CD4-positive, alpha-beta T cell treated with Interferon gamma for 1 hour (primary cell): ENCODE measurements around the gene ERP44.
"Not testable (repeated sequence)": the region's sequence is repeated elsewhere in the genome, so short reads cannot be mapped to it uniquely, and the experiment has no call there.

Source experiments
- DNase-seq: peaks from one replicate; pipeline ENCODE4 v3.0.0-alpha.2; 2020

The ERP44 gene

GRCh38 chr9:99998866-99999265 is 99.9 kb downstream of the ERP44 start:
- no peak for DNase-seq

- no peak for DNase-seq
Observed at GRCh38 chr9:99998266-99998665, 100.5 kb downstream of the ERP44 start.

DNA sequence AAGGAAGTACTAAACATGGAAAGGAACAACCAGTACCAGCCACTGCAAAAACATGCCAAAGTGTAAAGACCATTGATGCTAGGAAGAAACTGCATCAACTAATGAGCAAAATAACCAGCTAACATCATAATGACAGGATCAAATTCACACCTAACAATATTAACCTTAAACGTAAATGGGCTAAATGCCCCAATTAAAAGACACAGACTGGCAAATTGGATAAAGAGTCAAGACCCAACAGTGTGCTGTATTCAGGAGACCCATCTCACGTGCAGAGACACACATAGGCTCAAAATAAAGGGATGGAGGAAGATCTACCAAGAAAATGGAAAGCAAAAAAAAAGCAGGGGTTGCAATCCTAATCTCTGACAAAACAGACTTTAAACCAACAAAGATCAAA is 108.3 kb downstream of the ERP44 start:
- DNase-seq, result not testable (repeated sequence)

GRCh38 chr9:99986642-99987041 is 112.2 kb downstream of the ERP44 start:
- no peak for DNase-seq

GRCh38 chr9:99980598-99980997 is 118.2 kb downstream of the ERP44 start:
- no peak for DNase-seq

DNA sequence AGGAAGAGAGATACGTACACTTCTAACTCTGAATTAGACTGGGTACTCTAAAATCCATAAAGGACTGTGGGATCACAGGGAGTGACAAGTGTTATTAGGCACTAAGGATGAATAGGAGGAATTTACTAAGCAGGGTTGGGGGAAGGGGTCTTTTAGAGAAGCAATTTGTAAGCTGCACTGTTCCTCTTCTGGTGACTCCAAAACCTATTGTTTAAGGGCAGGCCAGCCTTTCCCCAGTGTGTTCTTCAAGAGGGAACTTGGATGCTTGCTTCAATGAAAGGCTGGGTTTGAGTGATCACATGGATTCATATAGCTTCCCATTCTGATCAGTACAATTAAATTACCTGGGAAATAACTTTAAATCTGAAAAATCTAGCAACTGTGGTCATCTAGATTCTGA is 120.6 kb downstream of the ERP44 start:
- no peak for DNase-seq

DNA sequence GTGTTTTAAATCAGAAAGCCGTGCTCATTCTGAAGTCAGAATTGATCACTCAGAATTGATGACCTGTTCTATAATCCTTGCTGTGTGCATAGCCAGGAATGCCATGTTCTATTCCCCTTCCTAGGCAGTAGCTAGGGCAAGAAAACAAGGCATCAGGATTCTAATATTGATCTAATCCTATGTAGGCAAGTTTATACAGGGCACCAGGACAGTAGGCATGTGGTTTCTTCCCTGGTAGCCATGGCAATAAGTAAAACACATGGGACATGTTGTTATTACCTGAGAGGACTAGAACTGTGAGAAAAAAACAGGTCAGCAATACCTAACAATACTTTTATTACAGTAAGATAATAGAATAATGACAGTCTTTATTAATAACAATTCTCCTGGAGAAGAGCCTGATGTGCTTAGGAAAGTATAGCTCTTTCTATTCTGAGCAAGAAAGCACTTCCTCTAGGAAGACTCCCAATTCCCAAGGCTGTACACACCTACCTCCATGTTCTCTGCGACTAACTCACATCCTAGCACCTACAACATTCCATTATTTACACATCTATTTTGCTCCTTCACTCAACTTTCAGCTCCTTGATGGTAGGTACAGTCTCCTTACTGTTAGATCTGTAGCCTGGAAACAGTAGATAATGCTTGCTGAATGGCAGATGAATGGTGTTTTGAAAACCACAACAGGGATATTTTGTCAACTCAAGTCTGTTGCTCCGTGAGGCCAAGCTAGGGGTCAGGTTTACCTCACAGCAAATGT is 121.6 kb downstream of the ERP44 start:
- no peak for DNase-seq

DNA sequence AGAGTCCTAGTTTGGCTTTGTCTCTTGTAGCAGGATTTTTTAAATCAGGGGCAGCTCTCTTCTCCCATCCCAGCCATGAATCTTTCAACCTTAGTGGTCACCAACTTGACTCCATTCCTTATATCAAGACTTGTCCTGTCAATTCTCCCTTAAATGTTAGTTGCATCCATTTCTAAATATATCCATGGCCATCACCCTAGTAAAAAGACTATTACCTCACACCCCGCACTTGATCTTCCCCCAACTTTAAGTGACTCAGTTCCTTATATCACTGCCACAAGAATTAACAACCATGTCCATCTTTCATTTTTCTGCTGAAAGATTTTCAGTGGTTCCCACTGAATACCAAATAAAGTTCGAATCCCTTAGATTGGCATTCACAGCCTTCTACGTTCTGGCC is 125.3 kb downstream of the ERP44 start:
- DNase-seq, result no peak

- DNase-seq, result no peak
Observed at GRCh38 chr9:99971410-99971809, 127.4 kb downstream of the ERP44 start.

DNA sequence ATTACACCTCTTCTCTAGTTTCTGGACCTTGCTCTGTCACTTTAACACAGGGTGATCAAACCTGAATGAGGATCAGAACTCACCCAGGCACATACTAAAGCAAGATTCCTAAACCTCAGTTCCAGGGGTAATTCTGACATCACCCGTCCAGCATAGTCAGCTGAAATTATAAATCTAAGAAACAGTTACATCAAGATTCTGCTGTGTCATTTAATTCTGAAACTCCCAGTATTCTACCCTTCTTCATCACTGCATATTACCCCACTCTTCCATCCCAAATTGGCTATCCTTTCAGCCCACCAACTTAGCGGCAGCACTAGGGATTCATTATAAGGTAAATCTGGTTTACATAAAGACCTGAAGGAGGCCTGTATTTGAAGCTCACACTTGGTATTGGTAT is 128.3 kb downstream of the ERP44 start:
- DNase-seq, result no peak

DNA sequence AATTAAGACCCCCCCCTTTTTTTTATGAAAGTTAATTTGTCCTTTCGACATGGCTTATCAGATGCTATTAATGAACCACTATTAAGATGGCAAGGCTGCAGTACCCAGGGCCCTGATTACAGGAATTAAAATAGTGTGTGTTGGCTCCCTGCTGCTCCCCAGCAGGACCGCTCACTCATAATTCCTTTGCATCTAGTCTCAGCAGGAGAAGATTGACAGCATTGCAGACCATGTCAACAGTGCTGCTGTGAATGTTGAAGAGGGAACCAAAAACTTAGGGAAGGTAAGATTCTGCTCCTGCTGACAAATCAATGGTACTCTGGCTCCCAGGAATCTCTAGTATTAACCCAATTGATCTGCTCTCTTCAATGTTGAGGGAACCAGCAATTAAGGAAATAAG is 131.3 kb downstream of the ERP44 start:
- DNase-seq, result no peak

GRCh38 chr9:99966716-99967115 is 132.1 kb downstream of the ERP44 start:
- no peak for DNase-seq

- no peak for DNase-seq
Observed at GRCh38 chr9:99966001-99966400, 132.8 kb downstream of the ERP44 start.

DNA sequence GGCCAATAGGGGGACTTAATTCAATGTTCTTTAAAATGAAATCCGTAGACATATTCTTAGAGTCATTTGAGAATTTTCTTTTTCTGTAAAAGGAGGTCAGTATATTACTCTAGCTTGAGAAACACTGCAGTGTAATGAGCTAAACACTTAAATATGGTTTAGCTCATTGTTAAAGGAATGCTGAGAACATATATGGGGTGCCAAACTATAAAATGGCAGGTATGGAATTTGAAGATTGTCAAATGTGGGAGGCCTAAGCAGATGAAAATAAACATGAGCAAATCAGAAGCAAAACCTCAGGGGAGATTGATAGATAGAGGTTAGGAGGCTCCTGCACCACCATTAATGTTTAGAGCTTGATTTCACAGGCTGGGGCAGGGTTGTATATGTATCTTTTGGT is 134.5 kb downstream of the ERP44 start:
- DNase-seq, result no peak

DNA sequence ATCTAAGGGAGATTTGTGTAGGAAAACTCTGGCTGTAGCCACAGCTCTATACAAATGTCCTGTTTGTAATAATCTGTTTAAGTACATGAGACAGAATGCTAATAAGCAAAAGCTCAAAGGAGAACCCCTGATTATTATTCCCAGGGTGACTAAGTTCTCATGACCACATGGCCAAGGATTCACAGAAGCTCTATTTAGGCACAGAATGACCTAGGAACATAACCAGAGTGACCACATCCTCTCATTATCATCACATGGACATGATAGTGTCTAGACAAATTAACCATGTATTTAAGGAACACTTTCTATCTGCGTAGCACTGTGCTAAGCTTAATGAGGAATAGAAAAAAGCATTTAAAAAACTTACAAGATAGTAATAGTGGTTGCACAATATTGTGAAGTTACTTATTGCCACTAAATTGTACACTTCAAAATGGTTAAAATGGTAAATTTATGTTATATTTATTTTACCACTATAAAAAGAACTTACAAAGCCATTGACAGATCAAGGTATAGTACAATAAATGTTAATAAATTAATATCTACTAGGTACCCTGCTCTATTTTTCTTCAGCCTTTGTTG is 136.0 kb downstream of the ERP44 start:
- DNase-seq, result no peak

DNA sequence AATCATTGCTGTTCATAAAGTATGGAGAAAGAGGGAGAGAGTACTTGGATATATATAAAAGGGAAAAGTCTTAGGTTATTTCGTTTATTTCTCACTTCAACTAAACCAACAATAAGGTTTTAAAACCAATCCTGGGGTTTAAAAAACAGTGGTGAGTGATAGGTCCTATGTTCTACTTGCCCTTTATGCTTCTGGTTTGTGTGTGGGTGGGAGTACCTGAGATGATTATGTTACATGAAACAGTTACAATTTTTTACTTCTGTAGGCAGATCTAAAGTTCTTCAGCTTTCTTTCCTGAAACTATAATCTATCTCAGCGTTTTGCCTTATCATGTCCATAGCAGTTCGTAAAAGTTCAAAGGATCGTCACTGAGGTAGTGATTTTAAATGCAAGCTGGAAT is 143.2 kb downstream of the ERP44 start:
- DNase-seq, result no peak

- no peak for DNase-seq
Observed at GRCh38 chr9:99954819-99955218, 144.0 kb downstream of the ERP44 start.

DNA sequence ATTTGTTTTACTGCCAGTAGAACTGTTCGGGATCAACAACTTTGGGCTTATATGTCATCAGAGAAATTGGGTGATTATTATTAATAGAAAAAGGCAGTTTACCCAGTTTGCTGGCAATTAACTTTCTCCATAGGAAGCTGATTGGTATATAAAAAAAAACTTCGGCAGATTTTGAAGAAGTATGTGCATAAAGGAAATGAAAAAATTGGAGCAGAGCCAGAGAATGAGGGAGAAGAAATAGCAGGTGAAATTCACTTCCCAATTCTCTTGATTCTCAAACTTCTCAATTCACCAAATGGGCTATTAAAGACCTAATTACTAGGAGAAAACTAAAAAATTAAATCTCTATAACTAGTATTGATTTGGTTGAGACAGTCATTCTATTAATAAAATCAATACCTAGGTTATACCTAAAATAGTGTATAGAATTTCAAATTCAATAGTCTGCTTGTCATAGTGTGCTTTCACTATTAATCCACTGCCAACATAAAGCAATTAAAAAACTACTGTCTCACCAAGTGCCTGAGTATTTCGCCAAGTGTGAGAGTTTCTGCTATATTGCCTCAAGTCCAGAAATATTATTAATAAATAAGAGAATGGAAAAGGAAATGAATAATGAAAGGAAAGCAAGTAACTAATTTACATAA is 144.8 kb downstream of the ERP44 start:
- no peak for DNase-seq

GRCh38 chr9:99948896-99949295 is 149.9 kb downstream of the ERP44 start:
- no peak for DNase-seq

GRCh38 chr9:99948482-99948881 is 150.3 kb downstream of the ERP44 start:
- DNase-seq, result no peak

DNA sequence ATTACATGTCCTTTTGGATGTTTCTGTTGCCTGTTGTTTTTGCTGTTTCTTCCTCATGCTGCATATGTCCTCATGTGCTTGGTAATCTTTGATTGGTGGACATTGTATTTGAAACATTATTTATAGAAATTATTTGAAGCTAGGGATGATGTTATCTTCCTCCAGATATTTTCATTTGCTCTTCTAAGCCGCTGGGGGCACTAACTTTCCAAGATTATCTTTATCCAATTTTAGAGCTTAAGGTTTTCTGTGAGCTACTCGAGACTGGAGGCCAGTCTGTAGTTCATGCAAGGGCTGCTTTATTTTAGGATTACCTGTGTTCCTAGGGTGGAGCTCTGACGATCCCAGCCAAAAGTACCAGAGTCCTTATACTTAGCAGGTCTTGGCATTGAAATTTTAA is 151.4 kb downstream of the ERP44 start:
- DNase-seq, result no peak

DNA sequence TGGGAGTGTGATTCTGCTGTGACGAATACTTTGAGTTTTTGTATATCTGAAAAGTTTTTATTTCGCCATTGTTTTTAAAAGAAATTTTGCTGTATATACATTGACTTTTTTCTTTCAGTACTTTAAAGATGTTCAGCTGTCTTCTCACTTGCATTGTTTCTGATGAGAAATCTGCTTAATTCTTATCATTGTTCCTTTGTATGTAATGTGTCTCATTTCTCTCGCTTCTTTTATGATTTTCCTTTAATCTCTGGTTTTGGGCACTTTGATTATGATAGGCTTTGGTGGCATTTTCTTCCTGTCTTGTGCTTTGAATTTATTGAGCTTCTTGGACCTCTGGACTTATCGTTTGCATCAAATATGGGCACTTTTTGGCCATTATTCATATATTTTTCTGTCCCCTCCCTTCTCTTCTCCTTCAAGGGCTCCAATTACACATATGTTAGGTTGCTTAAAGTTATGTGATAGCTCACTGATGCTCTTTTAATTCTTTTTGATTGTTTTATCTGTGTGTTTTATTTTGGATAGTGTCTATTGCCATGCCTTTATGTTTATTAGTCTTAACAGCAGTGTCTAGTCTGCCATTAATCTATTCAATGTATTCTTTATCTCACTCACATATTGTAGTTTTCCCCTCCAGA is 161.7 kb downstream of the ERP44 start:
- no peak for DNase-seq

DNA sequence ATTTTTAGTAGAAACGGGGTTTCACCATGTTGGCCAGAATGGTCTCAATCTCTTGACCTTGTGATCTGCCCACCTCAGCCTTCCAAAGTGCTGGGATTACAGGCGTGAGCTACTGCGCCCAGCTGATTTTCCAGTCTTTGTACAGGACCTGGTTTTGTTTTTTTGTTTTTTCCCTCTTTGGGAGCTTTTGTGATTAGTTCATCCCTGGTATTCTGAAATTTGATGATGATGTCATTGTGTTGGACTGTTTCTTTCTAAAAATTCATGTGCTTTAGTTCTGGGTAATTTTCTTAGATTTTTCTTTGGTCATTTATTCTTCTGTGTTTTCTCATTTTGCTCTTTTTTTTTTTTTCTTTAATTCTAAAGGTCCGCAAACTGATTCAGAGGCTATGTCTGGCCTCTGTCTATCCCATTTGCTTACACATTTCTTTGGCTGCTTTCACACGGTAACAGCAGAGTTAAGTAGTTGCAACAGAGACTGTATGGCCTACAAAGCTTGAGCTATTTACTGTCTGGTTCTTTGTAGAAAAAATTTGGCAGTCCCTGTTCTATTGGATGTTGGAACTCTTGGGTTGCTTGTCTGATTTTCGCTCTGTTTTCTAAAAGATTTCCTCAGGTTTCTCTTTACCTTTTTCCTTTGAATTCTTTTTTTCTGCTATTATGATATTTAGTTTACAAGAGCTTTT is 167.5 kb downstream of the ERP44 start:
- no peak for DNase-seq
